ENCODE data around the gene CCDC154.

- no peak for TF ChIP-seq CTCF (conservative IDR thresholded peaks at IDR 0.05; ENCODE audit: low read depth, low read length)
- no peak for TF ChIP-seq POLR2A (IDR thresholded peaks at IDR 0.05; ENCODE audit: low read depth, low read length)
- no peak for TF ChIP-seq SMC3 (IDR thresholded peaks at IDR 0.05; ENCODE audit: low read depth, low read length)
- no peak for TF ChIP-seq RAD21 (IDR thresholded peaks at IDR 0.05; ENCODE audit: low read length)
- TF ChIP-seq MAFK (IDR thresholded peaks at IDR 0.05; ENCODE audit: low read depth, low read length) = no peak
- TF ChIP-seq MXI1 (IDR thresholded peaks at IDR 0.05; ENCODE audit: borderline replicate concordance, low read depth, low read length) = no peak
- no peak for TF ChIP-seq NFE2L2 (IDR thresholded peaks at IDR 0.05; ENCODE audit: low read depth, low read length)
- TF ChIP-seq ELK1 (IDR thresholded peaks at IDR 0.05; ENCODE audit: borderline replicate concordance, low read depth, low read length) = no peak
These were observed 36.6 kb downstream of the CCDC154 start for GRCh38 chr16:1407753-1408152.

Measured in IMR-90 (cell line).